ENCODE measurements around the gene P3H2. TPM values are rescaled to one million over a fixed set of nuclear protein-coding genes. Genes with fewer than 3 reads are reported as not detected.

P3H2 gene
- total and polyA plus RNA-seq, 2 donors (not counting 1 experiment from before 2014, with no cell fraction given) = not detected

GRCh38 chr3:189988322-189988721 is 132.4 kb downstream of the P3H2 start:
- no peak for TF ChIP-seq CTCF (IDR thresholded peaks at IDR 0.05)
- TF ChIP-seq EZH2 (IDR thresholded peaks at IDR 0.05; ENCODE audit: borderline replicate concordance, insufficient read depth, low read depth, low read length, poor library complexity, severe bottlenecking) = no peak
- H3K27me3 Mint-ChIP-seq = peaks cover 5% of the 10 kb centered on the region
- DNase-seq (no peak), ATAC-seq (ENCODE audit: low read depth) (no peak)
- Histone ChIP-seq H3K4me2 (replicated peaks; ENCODE audit: low read depth, low read length, poor library complexity, severe bottlenecking) (no peak overlapping the region), H4K20me1 (ENCODE audit: control insufficient read depth, insufficient read depth, low read length, poor library complexity, severe bottlenecking) (no peaks in the 10 kb centered on the region), H3K4me3 (ENCODE audit: control extremely low read depth in 1 of 5, extremely low read depth in 1 of 5, insufficient read depth in 1 of 5, low read depth in 2 of 5, low read length in 4 of 5) (no peak overlapping the region), H3K27me3 (replicated peaks in 1 of 4; ENCODE audit: control extremely low read depth in 1 of 4, control insufficient read depth in 3 of 4, insufficient read depth in 4 of 4, low read length in 3 of 4) (no peaks in the 10 kb centered on the region), H2AFZ (ENCODE audit: insufficient read depth, low read depth, low read length, poor library complexity, severe bottlenecking) (no peak overlapping the region), H3K27ac (ENCODE audit: low read length in 2 of 2) (no peak overlapping the region), H3K79me2 (ENCODE audit: control insufficient read depth, insufficient read depth, low read length) (no peaks in the 10 kb centered on the region), H3K36me3 (replicated peaks in 1 of 2; ENCODE audit: control extremely low read depth in 1 of 2, control insufficient read depth in 1 of 2, extremely low read depth in 1 of 2, insufficient read depth in 2 of 2, low read length in 1 of 2) (no peaks in the 10 kb centered on the region), H3K9ac (ENCODE audit: low read length) (no peak overlapping the region), H3K4me1 (ENCODE audit: control insufficient read depth in 2 of 2, insufficient read depth in 2 of 2, low read length in 2 of 2) (no peaks in the 10 kb centered on the region), H3K9me3 (ENCODE audit: control extremely low read depth in 1 of 3, control insufficient read depth in 2 of 3, insufficient read depth in 1 of 3, low read length in 2 of 3) (no peaks in the 10 kb centered on the region)
- H3K4me1 Mint-ChIP-seq = no peaks in the 10 kb centered on the region
- no peak overlapping the region for H3K27ac Mint-ChIP-seq
- CTCF ChIA-PET = no interaction called here
- no CpG with 5 or more reads among the region's 3 CpGs for WGBS (ENCODE audit: insufficient coverage)
- no peaks in the 10 kb centered on the region for H3K9me3 Mint-ChIP-seq (ENCODE audit: insufficient read depth)
- intact Hi-C loops (cut with micrococcal nuclease) = no loop called here
- POLR2A ChIA-PET = no interaction called here
- H3K4me3 Mint-ChIP-seq = no peak overlapping the region

- Histone ChIP-seq H3K4me3 (ENCODE audit: control extremely low read depth in 1 of 5, extremely low read depth in 1 of 5, insufficient read depth in 1 of 5, low read depth in 2 of 5, low read length in 4 of 5) (no peak overlapping the region), H3K27ac (ENCODE audit: low read length in 2 of 2) (no peak overlapping the region), H4K20me1 (ENCODE audit: control insufficient read depth, insufficient read depth, low read length, poor library complexity, severe bottlenecking) (no peaks in the 10 kb centered on the region), H3K27me3 (replicated peaks in 1 of 4; ENCODE audit: control extremely low read depth in 1 of 4, control insufficient read depth in 3 of 4, insufficient read depth in 4 of 4, low read length in 3 of 4) (no peaks in the 10 kb centered on the region), H3K79me2 (ENCODE audit: control insufficient read depth, insufficient read depth, low read length) (no peaks in the 10 kb centered on the region), H3K9ac (ENCODE audit: low read length) (no peak overlapping the region), H3K4me1 (ENCODE audit: control insufficient read depth in 2 of 2, insufficient read depth in 2 of 2, low read length in 2 of 2) (no peaks in the 10 kb centered on the region), H3K9me3 (ENCODE audit: control extremely low read depth in 1 of 3, control insufficient read depth in 2 of 3, insufficient read depth in 1 of 3, low read length in 2 of 3) (no peaks in the 10 kb centered on the region), H3K36me3 (replicated peaks in 1 of 2; ENCODE audit: control extremely low read depth in 1 of 2, control insufficient read depth in 1 of 2, extremely low read depth in 1 of 2, insufficient read depth in 2 of 2, low read length in 1 of 2) (no peaks in the 10 kb centered on the region), H2AFZ (ENCODE audit: insufficient read depth, low read depth, low read length, poor library complexity, severe bottlenecking) (no peak overlapping the region), H3K4me2 (replicated peaks; ENCODE audit: low read depth, low read length, poor library complexity, severe bottlenecking) (no peak overlapping the region)
- intact Hi-C loops (cut with micrococcal nuclease) = no loop called here
- Mint-ChIP-seq H3K27ac (no peak overlapping the region), H3K27me3 (peaks cover 5% of the 10 kb centered on the region), H3K9me3 (ENCODE audit: insufficient read depth) (no peaks in the 10 kb centered on the region), H3K4me1 (no peaks in the 10 kb centered on the region), H3K4me3 (no peak overlapping the region)
- TF ChIP-seq CTCF (IDR thresholded peaks at IDR 0.05) (no peak), EZH2 (IDR thresholded peaks at IDR 0.05; ENCODE audit: borderline replicate concordance, insufficient read depth, low read depth, low read length, poor library complexity, severe bottlenecking) (no peak)
- no peak for DNase-seq
- no CpG with 5 or more reads among the region's 6 CpGs for WGBS (ENCODE audit: insufficient coverage)
- CTCF ChIA-PET = interaction anchor here (1.2 kb wide), 1 partner anchor 18 kb away, joined by 3 read pairs; no protein-coding TSS in a partner anchor
- ATAC-seq (ENCODE audit: low read depth) = no peak
- POLR2A ChIA-PET = no interaction called here
These were observed 134.7 kb downstream of the P3H2 start for GRCh38 chr3:189985948-189986347.

Measured in B cell (primary cell).